BJ (cell line): ENCODE results near the gene GTF2H1. TPM values are rescaled to one million over a fixed set of nuclear protein-coding genes. Genes with fewer than 3 reads are reported as not detected.

Source experiments
- CTCF ChIA-PET: fragments of 350-600 bp; formaldehyde crosslinking; extraction: SDS; loops from one replicate; lab custom pipeline; 2021; ENCODE audit warnings: antibody characterized with exemption, inconsistent platforms; lab: Yijun Ruan, JAX
- POLR2A ChIA-PET: fragments of 300-600 bp; sonication (Branson Sonifier 250); formaldehyde crosslinking; extraction: SDS; loops from one replicate; lab custom pipeline; 2021; ENCODE audit warnings: antibody characterized with exemption; lab: Charles Lee
- DNase-seq: peaks from one replicate; pipeline ENCODE4 v3.0.0-alpha.2; 2011; ENCODE audit warnings: low read depth
- H3K27me3 ChIP-seq: 2 replicates; pipeline ENCODE4 v1.6.0; 2011; ENCODE audit warnings: low read length; ENCODE audit not compliant: control insufficient read depth, insufficient read depth
- H3K36me3 ChIP-seq: 2 replicates; pipeline ENCODE4 v1.5.1; 2011; ENCODE audit warnings: low read length; ENCODE audit not compliant: control insufficient read depth, insufficient read depth
- H3K4me3 ChIP-seq: 2 replicates; pipeline ENCODE4 v1.5.1; 2011; ENCODE audit warnings: low read depth, mild to moderate bottlenecking, control low read depth, low read length
- CTCF ChIP-seq: IDR thresholded peaks from 2 replicates; pipeline ENCODE4 v1.5.1; 2011; ENCODE audit warnings: low read depth, mild to moderate bottlenecking, control low read depth, inconsistent platforms, low read length, moderate library complexity; ENCODE audit not compliant: insufficient read depth
- polyA plus RNA-seq: library from polyadenylated mRNA; depleted of rRNA; stranded (reverse); fragments of >200 nt; gene quantifications from 2 replicates; pipeline ENCODE4 v1.2.3, GENCODE V29; 2011

Gene GTF2H1
- polyA plus RNA-seq, 1 experiment: 24.9 TPM

DNA sequence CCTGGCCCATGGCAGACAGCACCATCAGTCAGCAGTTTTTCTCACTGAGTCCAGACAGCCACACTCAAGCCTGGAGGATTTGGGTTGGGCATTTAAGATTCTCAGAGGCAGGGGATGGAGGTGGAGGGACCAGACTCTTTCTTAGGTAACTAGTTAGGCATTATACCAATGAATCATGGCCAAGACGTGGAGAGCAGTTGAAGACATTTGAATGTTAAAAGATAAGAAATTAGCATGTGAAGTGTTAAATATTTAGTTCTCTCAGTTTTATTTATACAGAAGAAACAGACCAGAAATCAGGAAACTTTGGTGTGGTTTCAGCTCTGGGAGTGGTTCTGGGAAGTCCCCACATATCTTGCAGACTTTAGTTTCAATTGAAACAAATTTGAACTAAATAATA is 9.9 kb downstream of the GTF2H1 start:
- H3K4me3 ChIP-seq: no peak overlapping the region
- peaks cover 21% of the 10 kb centered on the region for H3K36me3 ChIP-seq
- TF ChIP-seq CTCF: no peak
- DNase-seq: no peak
- CTCF ChIA-PET: no interaction called here
- POLR2A ChIA-PET: no interaction called here
- no peaks in the 10 kb centered on the region for H3K27me3 ChIP-seq

DNA sequence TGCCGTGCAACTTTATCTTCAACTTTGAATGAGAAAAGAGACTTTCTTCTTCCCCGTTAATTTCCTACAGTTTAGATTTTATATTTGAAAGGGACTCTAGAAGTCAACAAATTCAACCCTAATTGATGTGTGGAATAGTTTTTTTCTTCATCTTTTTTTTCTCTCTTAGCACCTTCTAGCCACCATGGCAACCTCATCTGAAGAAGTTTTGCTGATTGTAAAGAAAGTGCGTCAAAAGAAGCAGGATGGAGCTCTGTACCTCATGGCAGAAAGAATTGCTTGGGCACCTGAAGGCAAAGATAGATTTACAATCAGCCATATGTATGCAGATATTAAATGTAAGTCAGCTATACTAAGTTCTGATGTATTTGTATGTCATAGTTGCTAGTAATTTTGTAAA is 10.5 kb downstream of the GTF2H1 start:
- POLR2A ChIA-PET: no interaction called here
- Histone ChIP-seq H3K36me3 (peaks cover 21% of the 10 kb centered on the region), H3K27me3 (no peaks in the 10 kb centered on the region), H3K4me3 (no peak overlapping the region)
- CTCF ChIA-PET: no interaction called here
- no peak for TF ChIP-seq CTCF
- DNase-seq: no peak

GRCh38 chr11:18347471-18348125 is 25.2 kb downstream of the GTF2H1 start:
- POLR2A ChIA-PET: interaction anchor here (1.0 kb wide), 1 partner anchor 48 kb away, joined by 3 read pairs; no protein-coding TSS in a partner anchor
- no peak for TF ChIP-seq CTCF
- Histone ChIP-seq H3K27me3 (no peaks in the 10 kb centered on the region), H3K36me3 (peaks cover 6% of the 10 kb centered on the region; the same call in 1 of the 2 replicates), H3K4me3 (no peak overlapping the region)
- CTCF ChIA-PET: interaction anchor here (0.6 to 2.4 kb wide), 2 partner anchors 103 to 113 kb away, joined by 3 to 8 read pairs; no protein-coding TSS in a partner anchor
- DNase-seq: peak; percentile 63

DNA sequence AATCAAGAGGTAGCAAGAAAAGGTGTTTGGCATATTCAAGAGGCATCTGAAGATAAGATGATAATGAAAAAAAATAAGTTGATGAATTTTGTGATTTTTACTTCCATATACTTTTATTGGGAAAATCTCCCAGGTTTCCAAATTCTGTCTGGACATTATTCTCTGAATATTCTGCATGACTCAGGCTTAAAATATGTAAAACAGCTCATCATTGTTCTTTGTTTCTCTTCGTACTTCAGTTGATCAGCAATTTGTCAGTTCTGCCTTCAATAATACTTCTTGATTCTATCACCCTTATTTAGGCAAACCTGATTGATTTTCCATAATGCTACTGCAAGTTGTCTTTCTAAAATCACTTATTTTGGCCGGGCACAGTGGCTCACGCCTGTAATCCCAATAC is 30.2 kb downstream of the GTF2H1 start:
- no peak for TF ChIP-seq CTCF
- ChIA-PET POLR2A (interaction anchor here (1.2 kb wide), 1 partner anchor 42 kb away, joined by 9 read pairs; the partner anchor contains the start of gene LDHA), CTCF (no interaction called here)
- no peak for DNase-seq
- H3K4me3 ChIP-seq: no peak overlapping the region
- H3K36me3 ChIP-seq: 0 out of 2 replicates have a peak, but pooled peaks cover 2% of the 10 kb centered on the region
- no peaks in the 10 kb centered on the region for H3K27me3 ChIP-seq

- POLR2A ChIA-PET: interaction anchor here (1.0 kb wide), 1 partner anchor 36 kb away, joined by 4 read pairs; the partner anchor contains the start of gene LDHA
- H3K27me3 ChIP-seq: no peaks in the 10 kb centered on the region
- CTCF ChIA-PET: interaction anchor here (1.2 kb wide), 1 partner anchor 24 kb away, joined by 5 read pairs; no protein-coding TSS in a partner anchor
- no peak for DNase-seq
- H3K36me3 ChIP-seq: peaks cover 6% of the 10 kb centered on the region
- no peak for TF ChIP-seq CTCF
- H3K4me3 ChIP-seq: no peak overlapping the region
Measured at GRCh38 chr11:18358646-18359045, 36.3 kb downstream of the GTF2H1 start.
